Neural progenitor cell (in vitro differentiated cells): ENCODE measurements around the gene PARPBP.

Source experiments
- CTCF ChIP-seq: fragments of 200-600 bp; sonication (generic); IDR thresholded peaks from 2 replicates; pipeline ENCODE4 v1.5.1; 2017; ENCODE audit warnings: antibody characterized with exemption, mild to moderate bottlenecking
- EZH2 ChIP-seq: fragments of 200-600 bp; sonication (generic); IDR thresholded peaks from 2 replicates; pipeline ENCODE4 v1.6.1; 2017; ENCODE audit warnings: antibody characterized with exemption, mild to moderate bottlenecking, moderate library complexity
- EZH2phosphoT487 ChIP-seq: fragments of 200-600 bp; sonication (generic); IDR thresholded peaks from 2 replicates; pipeline ENCODE4 v1.6.1; 2017; ENCODE audit warnings: antibody characterized with exemption

- no peak for TF ChIP-seq CTCF
- TF ChIP-seq EZH2: no peak
- TF ChIP-seq EZH2phosphoT487: no peak
Observed at GRCh38 chr12:102182635-102183034, 62.7 kb downstream of the PARPBP start.
